GM12878 (cell line): ENCODE measurements around the gene EYA2. TPM values are rescaled to one million over a fixed set of nuclear protein-coding genes. Genes with fewer than 3 reads are reported as not detected.

Source experiments
- ATAC-seq: fragments of 200-7000 bp; cut with Tn5 transposase; 3 replicates; pipeline ENCODE4 v1.9.1; 2020; ENCODE audit warnings: mild to moderate bottlenecking, moderate library complexity
- BruUV-seq: library from RNA; stranded (reverse); fragments of 400-500 nt; replicated peaks from 2 replicates; lab custom pipeline; 2021; lab: Mats Ljungman, UMichigan
- CTCF ChIA-PET: fragments of 300-600 bp; sonication (Branson Sonifier 250); formaldehyde crosslinking; extraction: SDS; loops from one replicate; lab custom pipeline; 2021; ENCODE audit warnings: inconsistent platforms; lab: Yijun Ruan, JAX
- POLR2A ChIA-PET: fragments of 350-600 bp; formaldehyde crosslinking; extraction: SDS; loops from one replicate; lab custom pipeline; 2021; ENCODE audit warnings: inconsistent platforms; lab: Charles Lee
- RAD21 ChIA-PET: fragments of 300-600 bp; sonication (Branson Sonifier 250); formaldehyde crosslinking; loops from one replicate; lab custom pipeline; 2023; ENCODE audit warnings: antibody characterized with exemption; ENCODE audit not compliant: unreplicated experiment; lab: Charles Lee
- SMC1A ChIA-PET: fragments of 300-600 bp; sonication (Branson Sonifier 250); formaldehyde crosslinking; loops from one replicate; lab custom pipeline; 2023; ENCODE audit not compliant: unreplicated experiment, uncharacterized antibody; lab: Charles Lee
- DNase-seq: peaks from one replicate; pipeline ENCODE4 v3.0.0-alpha.2; 2011; ENCODE audit warnings: low read depth, low spot score
- FAIRE-seq: peaks from 3 replicates; lab custom pipeline; 2011; peaks lifted over from hg19 to GRCh38; lab: Jason Lieb, UNC
- H2AFZ ChIP-seq: 2 replicates; pipeline ENCODE4 v1.6.0; 2011; ENCODE audit warnings: low read depth, low read length, control low read depth; ENCODE audit not compliant: control insufficient read depth
- H3K27ac ChIP-seq: 2 replicates; pipeline ENCODE4 v1.5.1; 2011; ENCODE audit warnings: control low read depth; ENCODE audit not compliant: control insufficient read depth, insufficient read depth
- H3K27me3 ChIP-seq, 2 experiments: replicated peaks in 1 of 2; 2 replicates each; pipeline versions ENCODE4 v1.6.0 to v1.6.1; 2011; ENCODE audit warnings: low read length in 1 of 2; ENCODE audit not compliant: control insufficient read depth in 2 of 2, insufficient read depth in 2 of 2
- H3K36me3 ChIP-seq, 2 experiments: 2 replicates each; pipeline ENCODE4 v1.5.1; 2011; ENCODE audit warnings: low read length in 1 of 2; ENCODE audit not compliant: control insufficient read depth in 2 of 2, insufficient read depth in 2 of 2
- H3K4me1 ChIP-seq: 2 replicates; pipeline ENCODE4 v1.6.1; 2011; ENCODE audit warnings: mild to moderate bottlenecking, low read length, moderate library complexity, mixed read lengths; ENCODE audit not compliant: control insufficient read depth, insufficient read depth
- H3K4me2 ChIP-seq: 2 replicates; pipeline ENCODE4 v1.6.0; 2011; ENCODE audit warnings: control low read depth; ENCODE audit not compliant: control insufficient read depth, insufficient read depth
- H3K4me3 ChIP-seq: fragments of 200-600 bp; sonication (generic); 2 replicates; pipeline ENCODE4 v1.5.1; 2016
- H3K79me2 ChIP-seq: 2 replicates; pipeline ENCODE4 v1.6.0; 2011; ENCODE audit warnings: low read length; ENCODE audit not compliant: control insufficient read depth, insufficient read depth
- H3K9ac ChIP-seq: 2 replicates; pipeline ENCODE4 v1.8.0; 2011; ENCODE audit warnings: low read length, control low read depth, mixed read lengths; ENCODE audit not compliant: control insufficient read depth, insufficient read depth
- H3K9me3 ChIP-seq: replicated peaks from 3 replicates; pipeline ENCODE4 v1.5.1; 2011; ENCODE audit warnings: mild to moderate bottlenecking, low read length; ENCODE audit not compliant: control insufficient read depth, insufficient read depth
- H4K20me1 ChIP-seq: 2 replicates; pipeline ENCODE4 v1.6.0; 2011; ENCODE audit not compliant: control insufficient read depth, insufficient read depth
- ASH2L ChIP-seq: fragments of 300-600, 200-600 bp; sonication (generic); IDR thresholded peaks from 2 replicates; pipeline ENCODE4 v1.6.1; 2017; ENCODE audit warnings: low read depth, mild to moderate bottlenecking, borderline replicate concordance
- BACH1 ChIP-seq: fragments of 450-650 bp; IDR thresholded peaks from 2 replicates; pipeline ENCODE4 v1.6.1; 2017; ENCODE audit warnings: mild to moderate bottlenecking, borderline replicate concordance
- BCLAF1 ChIP-seq: fragments of 450-650 bp; IDR thresholded peaks from 2 replicates; pipeline ENCODE4 v1.6.1; 2017; ENCODE audit warnings: antibody characterized with exemption, mild to moderate bottlenecking, moderate library complexity
- CTCF ChIP-seq, 3 experiments: IDR thresholded peaks in 2 of 3; conservative IDR thresholded peaks in 1 of 3; 2 replicates each; pipeline ENCODE4 v1.5.1; 2011; ENCODE audit warnings: low read depth in 3 of 3, low read length in 3 of 3, mild to moderate bottlenecking in 3 of 3, control low read depth in 2 of 3, moderate library complexity in 2 of 3, inconsistent platforms in 1 of 3, mixed read lengths in 1 of 3; ENCODE audit not compliant: control insufficient read depth in 2 of 3, insufficient read depth in 1 of 3; ENCODE audit errors: extremely low read depth in 1 of 3
- IKZF2 ChIP-seq, 2 experiments: fragments of 450-650 bp; IDR thresholded peaks; 2 replicates each; pipeline ENCODE4 v1.6.1; 2017; ENCODE audit warnings: mild to moderate bottlenecking in 2 of 2, moderate library complexity in 2 of 2
- IRF4 ChIP-seq: IDR thresholded peaks from 2 replicates; pipeline ENCODE4 v1.6.1; 2011; ENCODE audit warnings: low read depth, low read length
- MTA2 ChIP-seq: fragments of 450-650 bp; IDR thresholded peaks from 2 replicates; pipeline ENCODE4 v1.6.1; 2016; ENCODE audit warnings: low read depth, mild to moderate bottlenecking, moderate library complexity
- RAD51 ChIP-seq: fragments of 450-650 bp; IDR thresholded peaks from 2 replicates; pipeline ENCODE4 v1.6.1; 2016; ENCODE audit warnings: moderate library complexity, mild to moderate bottlenecking, inconsistent platforms
- STAT1 ChIP-seq: fragments of 450-650 bp; conservative IDR thresholded peaks from 2 replicates; pipeline ENCODE4 v1.6.1; 2014; ENCODE audit warnings: antibody characterized with exemption, mild to moderate bottlenecking
- TCF12 ChIP-seq: IDR thresholded peaks from 2 replicates; pipeline ENCODE4 v1.6.1; 2011; ENCODE audit warnings: low read depth, mild to moderate bottlenecking, low read length
- USF1 ChIP-seq: IDR thresholded peaks from 2 replicates; pipeline ENCODE4 v1.6.1; 2011; ENCODE audit warnings: borderline replicate concordance, low read depth, mild to moderate bottlenecking, moderate library complexity, mixed read lengths, low read length; ENCODE audit not compliant: insufficient read depth; ENCODE audit errors: extremely low read length
- USF2 ChIP-seq: IDR thresholded peaks from 2 replicates; pipeline ENCODE4 v1.6.1; 2011; ENCODE audit warnings: low read depth, low read length, improper control_type of control experiment, borderline replicate concordance
- ZZZ3 ChIP-seq: IDR thresholded peaks from 2 replicates; pipeline ENCODE4 v1.6.1; 2011; ENCODE audit warnings: low read depth; ENCODE audit not compliant: control insufficient read depth, insufficient read length
- WGBS: methylation state at CpG from one replicate; pipeline ENCODE4 v1.1.6; 2016; ENCODE audit warnings: low lambda C conversion rate; ENCODE audit not compliant: insufficient replicate concordance, insufficient coverage; ENCODE audit errors: missing lambda C conversion rate; 5-methylcytosine and 5-hydroxymethylcytosine counted together
- in situ Hi-C: fragments of 300-500 bp; cut with MboI; formaldehyde crosslinking; loops from 9 replicates; pipeline ENCODE4 v1.14.3; 2018; ENCODE audit warnings: mixed read lengths
- intact Hi-C: fragments of 100-400 bp; cut with micrococcal nuclease; formaldehyde crosslinking; loops from one replicate; pipeline ENCODE4 v1.14.2; 2022; ENCODE audit not compliant: unreplicated experiment
- polyA plus RNA-seq, 11 experiments: library from polyadenylated mRNA; depleted of rRNA in 4 of 11; unstranded in 6 of 11; stranded (reverse) in 5 of 11; fragments of >200 nt; fragmentation: Nextera tagmentation in 4 of 11; fragmentation: Illumina TruSeq in 1 of 11; extraction: Ambion mirVana in 4 of 11; extraction: Trizol in 1 of 11; gene quantifications; 1 replicate in 1 of 11; 2 replicates in 10 of 11; pipeline versions ENCODE4 v1.2.1 to v1.2.3, GENCODE V29; 2011 to 2016; ENCODE audit warnings: inconsistent platforms in 2 of 11, missing spikeins in 2 of 11, low read depth in 1 of 11
- total RNA-seq, 4 experiments: library from RNA; depleted of rRNA in 3 of 4; stranded (reverse); fragments of >200 nt in 3 of 4; fragmentation: Illumina TruSeq in 1 of 4; extraction: Trizol in 1 of 4; gene quantifications; 2 replicates each; pipeline versions ENCODE4 v1.2.1 to v1.2.3, GENCODE V29; 2013 to 2021
- TF ChIP-seq, protein P1 (sequence below): fragments of 450-650 bp; IDR thresholded peaks from 2 replicates; pipeline ENCODE4 v1.6.1; 2017; ENCODE audit warnings: borderline replicate concordance

The EYA2 gene
- total and polyA plus RNA-seq, 10 of the 15 experiments (the other 5 are each of a cell fraction or from before 2014, with no cell fraction given), result 0.20 TPM; not detected in 9

- CTCF ChIA-PET, result interaction anchor here (1.0 kb wide), 1 partner anchor 28 kb away, joined by 3 read pairs; no protein-coding TSS in a partner anchor
- intact Hi-C loops, result no loop called here
- TF ChIP-seq TCF12 (no peak), ZZZ3 (no peak), BCLAF1 (no peak), IKZF2 (IDR thresholded peaks at IDR 0.05) (no peak), IRF4 (no peak), CTCF (IDR thresholded peaks at IDR 0.05 in 2 of 3, conservative IDR thresholded peaks at IDR 0.05 in 1 of 3; ENCODE audit: control insufficient read depth in 2 of 3, extremely low read depth in 1 of 3, insufficient read depth in 1 of 3, low read depth in 3 of 3, low read length in 3 of 3) (0 out of 6 replicates have a peak, but pooled peaks of 1 of the 3 experiments have one; percentile 8), USF1 (peak; percentile 36), BACH1 (no peak), MTA2 (no peak), USF2 (no peak), ASH2L (no peak), RAD51 (no peak), STAT1 (no peak)
- TF ChIP-seq, protein P1, sequence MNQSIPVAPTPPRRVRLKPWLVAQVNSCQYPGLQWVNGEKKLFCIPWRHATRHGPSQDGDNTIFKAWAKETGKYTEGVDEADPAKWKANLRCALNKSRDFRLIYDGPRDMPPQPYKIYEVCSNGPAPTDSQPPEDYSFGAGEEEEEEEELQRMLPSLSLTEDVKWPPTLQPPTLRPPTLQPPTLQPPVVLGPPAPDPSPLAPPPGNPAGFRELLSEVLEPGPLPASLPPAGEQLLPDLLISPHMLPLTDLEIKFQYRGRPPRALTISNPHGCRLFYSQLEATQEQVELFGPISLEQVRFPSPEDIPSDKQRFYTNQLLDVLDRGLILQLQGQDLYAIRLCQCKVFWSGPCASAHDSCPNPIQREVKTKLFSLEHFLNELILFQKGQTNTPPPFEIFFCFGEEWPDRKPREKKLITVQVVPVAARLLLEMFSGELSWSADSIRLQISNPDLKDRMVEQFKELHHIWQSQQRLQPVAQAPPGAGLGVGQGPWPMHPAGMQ, result no peak
Measured at GRCh38 chr20:46939031-46939965, 44.7 kb downstream of the EYA2 start.

More at GRCh38 chr20:46939031-46939965, 44.7 kb downstream of the EYA2 start:
- in situ Hi-C loops, result no loop called here
- ATAC-seq, result peak; percentile 52
- Histone ChIP-seq H3K9me3 (no peaks in the 10 kb centered on the region), H3K79me2 (no peaks in the 10 kb centered on the region), H3K4me2 (no peak overlapping the region), H2AFZ (no peak overlapping the region), H4K20me1 (no peaks in the 10 kb centered on the region), H3K4me1 (no peaks in the 10 kb centered on the region), H3K27ac (no peak overlapping the region), H3K27me3 (no peaks in the 10 kb centered on the region), H3K9ac (no peak overlapping the region), H3K4me3 (no peak overlapping the region), H3K36me3 (no peaks in the 10 kb centered on the region)
- no TSS peak for BruUV-seq
- 26% methylated on average over 3 of the region's 3 CpGs for WGBS
- DNase-seq, result no peak
- ChIA-PET POLR2A (interaction anchor here (0.6 kb wide), 1 partner anchor 41 kb away, joined by 4 read pairs; no protein-coding TSS in a partner anchor), RAD21 (no interaction called here), SMC1A (no interaction called here)
- no peak for FAIRE-seq
